Measurements from ENCODE around the gene ATP7B. TPM values are rescaled to one million over a fixed set of nuclear protein-coding genes. Genes with fewer than 3 reads are reported as not detected.

ATP7B gene
- total and polyA plus RNA-seq, 4 donors: 0.75 to 9.8 (median 6.4) TPM

GRCh38 chr13:51953347-51954195 is 57.7 kb downstream of the ATP7B start:
- H3K27ac ChIP-seq (ENCODE audit: low read depth in 1 of 2, low read length in 2 of 2): no peak overlapping the region
- H3K4me3 ChIP-seq (ENCODE audit: low read length in 2 of 2): no peak overlapping the region
- ATAC-seq (ENCODE audit: low FRiP score) (no peak), DNase-seq (no peak)
- no peaks in the 10 kb centered on the region for H3K27me3 ChIP-seq (ENCODE audit: control insufficient read depth in 1 of 2, insufficient read depth in 2 of 2, low read length in 1 of 2)
- no peaks in the 10 kb centered on the region for H3K9me3 ChIP-seq (ENCODE audit: control insufficient read depth, low read length)
- peaks cover 0 to 5% of the 10 kb centered on the region in 2 donors for H3K36me3 ChIP-seq (ENCODE audit: control insufficient read depth in 1 of 2, insufficient read depth in 2 of 2, low read length in 1 of 2)
- intact Hi-C loops (cut with DNase I): no loop called here
- H3K4me1 ChIP-seq (ENCODE audit: control insufficient read depth in 1 of 2, insufficient read depth in 2 of 2, low read length in 2 of 2): no peaks in the 10 kb centered on the region
- 92 to 96% methylated on average over 3 of the region's 3 CpGs for WGBS, 2 donors

GRCh38 chr13:51950722-51951121 is 60.5 kb downstream of the ATP7B start:
- ATAC-seq (ENCODE audit: low FRiP score) (no peak), DNase-seq (no peak)
- Histone ChIP-seq H3K4me1 (ENCODE audit: control insufficient read depth in 1 of 2, insufficient read depth in 2 of 2, low read length in 2 of 2) (no peaks in the 10 kb centered on the region), H3K27ac (ENCODE audit: low read depth in 1 of 2, low read length in 2 of 2) (no peak overlapping the region), H3K36me3 (ENCODE audit: control insufficient read depth in 1 of 2, insufficient read depth in 2 of 2, low read length in 1 of 2) (peaks cover 0 to 1% of the 10 kb centered on the region in 2 donors), H3K27me3 (ENCODE audit: control insufficient read depth in 1 of 2, insufficient read depth in 2 of 2, low read length in 1 of 2) (no peaks in the 10 kb centered on the region), H3K4me3 (ENCODE audit: low read length in 2 of 2) (no peak overlapping the region), H3K9me3 (ENCODE audit: control insufficient read depth, low read length) (no peaks in the 10 kb centered on the region)
- intact Hi-C loops (cut with DNase I): no loop called here
- WGBS, 2 donors: 88 to 89% methylated on average over 5 of the region's 5 CpGs

- H3K4me1 ChIP-seq (ENCODE audit: control insufficient read depth in 1 of 2, insufficient read depth in 2 of 2, low read length in 2 of 2): no peaks in the 10 kb centered on the region
- intact Hi-C loops (cut with DNase I): no loop called here
- H3K27me3 ChIP-seq (ENCODE audit: control insufficient read depth in 1 of 2, insufficient read depth in 2 of 2, low read length in 1 of 2): no peaks in the 10 kb centered on the region
- H3K4me3 ChIP-seq (ENCODE audit: low read length in 2 of 2): no peak overlapping the region
- ATAC-seq (ENCODE audit: low FRiP score): no peak
- DNase-seq: no peak
- no peaks in the 10 kb centered on the region for H3K9me3 ChIP-seq (ENCODE audit: control insufficient read depth, low read length)
- no peak overlapping the region for H3K27ac ChIP-seq (ENCODE audit: low read depth in 1 of 2, low read length in 2 of 2)
- 90 to 96% methylated on average over 15 of the region's 15 CpGs for WGBS, 2 donors
- H3K36me3 ChIP-seq (ENCODE audit: control insufficient read depth in 1 of 2, insufficient read depth in 2 of 2, low read length in 1 of 2): peaks cover 0 to 6% of the 10 kb centered on the region in 2 donors
These were observed 65.0 kb downstream of the ATP7B start for GRCh38 chr13:51946163-51946669.

GRCh38 chr13:51945149-51945548 is 66.1 kb downstream of the ATP7B start:
- intact Hi-C loops (cut with DNase I): no loop called here
- peaks cover 0 to 6% of the 10 kb centered on the region in 2 donors for H3K36me3 ChIP-seq (ENCODE audit: control insufficient read depth in 1 of 2, insufficient read depth in 2 of 2, low read length in 1 of 2)
- ATAC-seq (ENCODE audit: low FRiP score): no peak

GRCh38 chr13:51944428-51944827 is 66.8 kb downstream of the ATP7B start:
- Histone ChIP-seq H3K27me3 (ENCODE audit: control insufficient read depth in 1 of 2, insufficient read depth in 2 of 2, low read length in 1 of 2) (no peaks in the 10 kb centered on the region), H3K27ac (ENCODE audit: low read depth in 1 of 2, low read length in 2 of 2) (no peak overlapping the region), H3K4me3 (ENCODE audit: low read length in 2 of 2) (no peak overlapping the region), H3K36me3 (ENCODE audit: control insufficient read depth in 1 of 2, insufficient read depth in 2 of 2, low read length in 1 of 2) (peaks cover 0 to 4% of the 10 kb centered on the region in 2 donors), H3K9me3 (ENCODE audit: control insufficient read depth, low read length) (no peaks in the 10 kb centered on the region), H3K4me1 (ENCODE audit: control insufficient read depth in 1 of 2, insufficient read depth in 2 of 2, low read length in 2 of 2) (no peaks in the 10 kb centered on the region)
- intact Hi-C loops (cut with DNase I): no loop called here
- DNase-seq (no peak), ATAC-seq (ENCODE audit: low FRiP score) (peak; percentile 9)
- 87 to 91% methylated on average over 4 of the region's 4 CpGs for WGBS, 2 donors

More at GRCh38 chr13:51945149-51945548, 66.1 kb downstream of the ATP7B start:
- H3K9me3 ChIP-seq (ENCODE audit: control insufficient read depth, low read length): no peaks in the 10 kb centered on the region
- no peaks in the 10 kb centered on the region for H3K27me3 ChIP-seq (ENCODE audit: control insufficient read depth in 1 of 2, insufficient read depth in 2 of 2, low read length in 1 of 2)
- H3K4me1 ChIP-seq (ENCODE audit: control insufficient read depth in 1 of 2, insufficient read depth in 2 of 2, low read length in 2 of 2): no peaks in the 10 kb centered on the region
- DNase-seq: no peak
- no peak overlapping the region for H3K4me3 ChIP-seq (ENCODE audit: low read length in 2 of 2)
- no peak overlapping the region for H3K27ac ChIP-seq (ENCODE audit: low read depth in 1 of 2, low read length in 2 of 2)
- 87 to 89% methylated on average over 12 of the region's 12 CpGs for WGBS, 2 donors

GRCh38 chr13:51943721-51944120 is 67.5 kb downstream of the ATP7B start:
- 79 to 84% methylated on average over 8 of the region's 8 CpGs for WGBS, 2 donors
- H3K27ac ChIP-seq (ENCODE audit: low read depth in 1 of 2, low read length in 2 of 2): no peak overlapping the region
- ATAC-seq (ENCODE audit: low FRiP score): no peak
- H3K4me3 ChIP-seq (ENCODE audit: low read length in 2 of 2): no peak overlapping the region
- H3K9me3 ChIP-seq (ENCODE audit: control insufficient read depth, low read length): no peaks in the 10 kb centered on the region
- H3K4me1 ChIP-seq (ENCODE audit: control insufficient read depth in 1 of 2, insufficient read depth in 2 of 2, low read length in 2 of 2): no peaks in the 10 kb centered on the region
- no peaks in the 10 kb centered on the region for H3K27me3 ChIP-seq (ENCODE audit: control insufficient read depth in 1 of 2, insufficient read depth in 2 of 2, low read length in 1 of 2)
- peaks cover 0 to 4% of the 10 kb centered on the region in 2 donors for H3K36me3 ChIP-seq (ENCODE audit: control insufficient read depth in 1 of 2, insufficient read depth in 2 of 2, low read length in 1 of 2)
- DNase-seq: no peak
- intact Hi-C loops (cut with DNase I): no loop called here

GRCh38 chr13:51942189-51942588 is 69.1 kb downstream of the ATP7B start:
- WGBS, 2 donors: 86 to 87% methylated on average over 9 of the region's 9 CpGs
- intact Hi-C loops (cut with DNase I): no loop called here
- DNase-seq (no peak), ATAC-seq (ENCODE audit: low FRiP score) (no peak)
- H3K4me1 ChIP-seq (ENCODE audit: control insufficient read depth in 1 of 2, insufficient read depth in 2 of 2, low read length in 2 of 2): no peaks in the 10 kb centered on the region
- H3K9me3 ChIP-seq (ENCODE audit: control insufficient read depth, low read length): no peaks in the 10 kb centered on the region
- no peak overlapping the region for H3K4me3 ChIP-seq (ENCODE audit: low read length in 2 of 2)
- H3K36me3 ChIP-seq (ENCODE audit: control insufficient read depth in 1 of 2, insufficient read depth in 2 of 2, low read length in 1 of 2): peaks cover 0 to 4% of the 10 kb centered on the region in 2 donors
- no peak overlapping the region for H3K27ac ChIP-seq (ENCODE audit: low read depth in 1 of 2, low read length in 2 of 2)
- no peaks in the 10 kb centered on the region for H3K27me3 ChIP-seq (ENCODE audit: control insufficient read depth in 1 of 2, insufficient read depth in 2 of 2, low read length in 1 of 2)

GRCh38 chr13:51938454-51938853 is 72.8 kb downstream of the ATP7B start:
- no peak overlapping the region for H3K27ac ChIP-seq (ENCODE audit: low read depth in 1 of 2, low read length in 2 of 2)
- intact Hi-C loops (cut with DNase I): loop anchor here in 1 of 2 donors (10.0 kb wide), 1 partner anchor 186 kb away; the partner anchor contains the start of gene NEK5
- DNase-seq (no peak), ATAC-seq (ENCODE audit: low FRiP score) (no peak)
- no peaks in the 10 kb centered on the region for H3K27me3 ChIP-seq (ENCODE audit: control insufficient read depth in 1 of 2, insufficient read depth in 2 of 2, low read length in 1 of 2)
- peaks cover 0 to 4% of the 10 kb centered on the region in 2 donors for H3K36me3 ChIP-seq (ENCODE audit: control insufficient read depth in 1 of 2, insufficient read depth in 2 of 2, low read length in 1 of 2)
- H3K4me1 ChIP-seq (ENCODE audit: control insufficient read depth in 1 of 2, insufficient read depth in 2 of 2, low read length in 2 of 2): no peaks in the 10 kb centered on the region
- no peak overlapping the region for H3K4me3 ChIP-seq (ENCODE audit: low read length in 2 of 2)
- no peaks in the 10 kb centered on the region for H3K9me3 ChIP-seq (ENCODE audit: control insufficient read depth, low read length)
- WGBS, 2 donors: 74 to 75% methylated on average over 3 of the region's 3 CpGs
